Keratinocyte (primary cell): ENCODE measurements around the gene TWIST1. TPM values are rescaled to one million over a fixed set of nuclear protein-coding genes. Genes with fewer than 3 reads are reported as not detected.

Experiments used
- DNase-seq: peaks from one replicate; pipeline ENCODE4 v3.0.0-alpha.2; 2011; ENCODE audit warnings: low read depth, missing footprints, low spot score
- FAIRE-seq: peaks from 2 replicates; lab custom pipeline; 2011; peaks lifted over from hg19 to GRCh38; lab: Jason Lieb, UNC
- H2AFZ ChIP-seq: 2 replicates; pipeline ENCODE4 v1.6.0; 2012; ENCODE audit warnings: low read length, control low read depth, inconsistent platforms; ENCODE audit not compliant: control insufficient read depth
- H3K27ac ChIP-seq: 2 replicates; pipeline ENCODE4 v1.5.1; 2011; ENCODE audit warnings: low read length; ENCODE audit not compliant: control insufficient read depth, insufficient read depth
- H3K27me3 ChIP-seq: 3 replicates; pipeline ENCODE4 v1.6.0; 2011; ENCODE audit warnings: low read length; ENCODE audit not compliant: control insufficient read depth, insufficient read depth; ENCODE audit errors: extremely low read depth
- H3K36me3 ChIP-seq, 2 experiments: 2 replicates in 1 of 2; 3 replicates in 1 of 2; pipeline ENCODE4 v1.5.1; 2011; ENCODE audit warnings: low read length in 2 of 2, mild to moderate bottlenecking in 1 of 2; ENCODE audit not compliant: control insufficient read depth in 2 of 2, insufficient read depth in 2 of 2; ENCODE audit errors: extremely low read depth in 1 of 2
- H3K4me1 ChIP-seq: 3 replicates; pipeline ENCODE4 v1.5.1; 2011; ENCODE audit warnings: low read length; ENCODE audit not compliant: control insufficient read depth, insufficient read depth; ENCODE audit errors: extremely low read depth
- H3K4me2 ChIP-seq: 3 replicates; pipeline ENCODE4 v1.6.0; 2011; ENCODE audit warnings: low read depth, low read length; ENCODE audit not compliant: control insufficient read depth, insufficient read depth; ENCODE audit errors: extremely low read depth
- H3K4me3 ChIP-seq, 3 experiments: fragments of 200-600 bp in 1 of 3; sonication (generic) in 1 of 3; 2 replicates in 2 of 3; 3 replicates in 1 of 3; pipeline ENCODE4 v1.5.1; 2011 to 2016; ENCODE audit warnings: low read length in 3 of 3, mild to moderate bottlenecking in 3 of 3, control low read depth in 2 of 3, inconsistent platforms in 1 of 3, low read depth in 1 of 3, mixed read lengths in 1 of 3, mixed run types in 1 of 3, moderate library complexity in 1 of 3; ENCODE audit not compliant: control insufficient read depth in 2 of 3, insufficient read depth in 2 of 3; ENCODE audit errors: extremely low read depth in 1 of 3
- H3K79me2 ChIP-seq: 2 replicates; pipeline ENCODE4 v1.6.0; 2012; ENCODE audit warnings: low read length; ENCODE audit not compliant: control insufficient read depth, insufficient read depth
- H3K9ac ChIP-seq: 3 replicates; pipeline ENCODE4 v1.6.0; 2011; ENCODE audit warnings: low read length; ENCODE audit not compliant: control insufficient read depth, insufficient read depth; ENCODE audit errors: extremely low read depth
- H3K9me1 ChIP-seq: 3 replicates; pipeline ENCODE4 v1.6.0; 2011; ENCODE audit warnings: low read length; ENCODE audit not compliant: control insufficient read depth, insufficient read depth; ENCODE audit errors: extremely low read depth
- H3K9me3 ChIP-seq: 2 replicates; pipeline ENCODE4 v1.5.1; 2012; ENCODE audit warnings: low read depth, low read length; ENCODE audit not compliant: control insufficient read depth
- H4K20me1 ChIP-seq: 3 replicates; pipeline ENCODE4 v1.6.0; 2011; ENCODE audit warnings: low read length; ENCODE audit not compliant: control insufficient read depth, insufficient read depth; ENCODE audit errors: extremely low read depth
- EZH2 ChIP-seq: IDR thresholded peaks from one replicate; pipeline ENCODE4 v1.6.1; 2012; ENCODE audit warnings: inconsistent platforms, mild to moderate bottlenecking, low read length, moderate library complexity
- dilution Hi-C: fragments of 300-500 bp; cut with MboI; formaldehyde crosslinking; loops from one replicate; pipeline ENCODE4 v1.7.0; 2020; ENCODE audit warnings: low sequenced_read_pairs; ENCODE audit not compliant: extremely low pct_ligation_motif_present
- polyA plus RNA-seq, 5 experiments: library from polyadenylated mRNA; depleted of rRNA in 3 of 5; stranded (reverse) in 3 of 5; stranded (forward) in 1 of 5; unstranded in 1 of 5; fragments of >200 nt; gene quantifications; 1 replicate in 1 of 5; 2 replicates in 3 of 5; 3 replicates in 1 of 5; pipeline versions ENCODE4 v1.2.1 to v1.2.3, GENCODE V29; 2011 to 2012; ENCODE audit warnings: missing spikeins in 2 of 5, low read depth in 1 of 5, low replicate concordance in 1 of 5
- TF ChIP-seq, protein P1 (sequence below), 3 experiments: IDR thresholded peaks in 1 of 3; conservative IDR thresholded peaks in 1 of 3; optimal IDR thresholded peaks in 1 of 3; 2 replicates in 2 of 3; 3 replicates in 1 of 3; pipeline versions ENCODE3 to v1.5.1; 2011; ENCODE audit warnings: low read length in 3 of 3, mild to moderate bottlenecking in 3 of 3, moderate library complexity in 2 of 3, control low read depth in 1 of 3, inconsistent platforms in 1 of 3; ENCODE audit not compliant: insufficient read depth in 2 of 3; ENCODE audit errors: extremely low read depth in 1 of 3

Gene TWIST1
- polyA plus RNA-seq, 1 donor (not counting 4 experiments of a cell fraction or from before 2014, with no cell fraction given), result 1.5 TPM

DNA sequence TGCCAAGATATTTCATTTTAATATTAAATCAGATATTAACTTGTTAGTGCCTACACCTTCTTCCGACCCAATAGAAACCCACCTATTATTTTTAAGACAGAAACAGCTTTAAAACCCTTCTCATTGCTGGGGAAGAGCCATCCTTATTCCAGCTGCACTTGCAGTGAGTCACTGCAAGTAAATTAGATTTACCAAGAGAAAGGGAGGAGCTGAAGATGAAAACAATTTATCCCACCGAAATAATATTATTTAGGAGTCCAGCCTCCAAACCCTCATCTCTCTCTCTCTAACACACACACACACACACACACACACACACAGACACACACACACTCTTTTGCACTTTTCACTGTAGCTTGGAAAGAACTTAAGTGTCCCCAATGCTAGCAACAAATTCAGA, 26.9 kb downstream of the TWIST1 start:
- no peak for DNase-seq
- no peak overlapping the region for H3K9ac ChIP-seq
- H3K4me3 ChIP-seq, result no peak overlapping the region
- TF ChIP-seq EZH2, result no peak
- TF ChIP-seq, protein P1, sequence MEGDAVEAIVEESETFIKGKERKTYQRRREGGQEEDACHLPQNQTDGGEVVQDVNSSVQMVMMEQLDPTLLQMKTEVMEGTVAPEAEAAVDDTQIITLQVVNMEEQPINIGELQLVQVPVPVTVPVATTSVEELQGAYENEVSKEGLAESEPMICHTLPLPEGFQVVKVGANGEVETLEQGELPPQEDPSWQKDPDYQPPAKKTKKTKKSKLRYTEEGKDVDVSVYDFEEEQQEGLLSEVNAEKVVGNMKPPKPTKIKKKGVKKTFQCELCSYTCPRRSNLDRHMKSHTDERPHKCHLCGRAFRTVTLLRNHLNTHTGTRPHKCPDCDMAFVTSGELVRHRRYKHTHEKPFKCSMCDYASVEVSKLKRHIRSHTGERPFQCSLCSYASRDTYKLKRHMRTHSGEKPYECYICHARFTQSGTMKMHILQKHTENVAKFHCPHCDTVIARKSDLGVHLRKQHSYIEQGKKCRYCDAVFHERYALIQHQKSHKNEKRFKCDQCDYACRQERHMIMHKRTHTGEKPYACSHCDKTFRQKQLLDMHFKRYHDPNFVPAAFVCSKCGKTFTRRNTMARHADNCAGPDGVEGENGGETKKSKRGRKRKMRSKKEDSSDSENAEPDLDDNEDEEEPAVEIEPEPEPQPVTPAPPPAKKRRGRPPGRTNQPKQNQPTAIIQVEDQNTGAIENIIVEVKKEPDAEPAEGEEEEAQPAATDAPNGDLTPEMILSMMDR (optimal IDR thresholded peaks at IDR 0.05 in 1 of 3, IDR thresholded peaks at IDR 0.05 in 1 of 3, conservative IDR thresholded peaks at IDR 0.05 in 1 of 3; ENCODE audit: extremely low read depth in 1 of 3, insufficient read depth in 2 of 3, low read length in 3 of 3), result no peak
- H3K4me1 ChIP-seq, result no peaks in the 10 kb centered on the region
- no peaks in the 10 kb centered on the region for H3K79me2 ChIP-seq
- dilution Hi-C loops, result no loop called here
- no peak overlapping the region for H2AFZ ChIP-seq
- H3K9me1 ChIP-seq, result no peaks in the 10 kb centered on the region
- H3K9me3 ChIP-seq, result no peaks in the 10 kb centered on the region
- no peaks in the 10 kb centered on the region for H4K20me1 ChIP-seq
- no peak overlapping the region for H3K27ac ChIP-seq
- H3K27me3 ChIP-seq, result no peaks in the 10 kb centered on the region
- no peak for FAIRE-seq
- H3K36me3 ChIP-seq, result no peaks in the 10 kb centered on the region
- no peak overlapping the region for H3K4me2 ChIP-seq

DNA sequence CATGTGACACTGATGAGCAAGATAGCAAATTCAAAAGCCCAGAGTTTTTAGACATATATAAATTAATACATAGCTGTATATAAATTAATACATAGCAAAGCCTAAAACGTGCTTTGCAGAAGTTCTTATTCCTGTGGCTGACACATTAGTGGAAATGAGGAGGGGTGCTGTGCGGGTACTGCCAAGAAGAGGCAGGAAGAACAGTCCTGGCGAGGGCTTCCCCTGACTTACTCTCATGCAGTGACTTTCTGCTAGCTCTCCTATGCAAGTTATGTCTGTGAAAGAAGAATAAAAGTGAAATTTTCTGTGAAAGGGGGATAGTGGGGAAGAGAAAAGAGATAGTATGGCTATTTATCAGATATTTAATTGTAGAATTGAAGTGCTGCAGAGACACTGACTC, 27.6 kb downstream of the TWIST1 start:
- Histone ChIP-seq H3K9ac (no peak overlapping the region), H3K79me2 (no peaks in the 10 kb centered on the region), H3K4me3 (no peak overlapping the region), H3K4me2 (no peak overlapping the region), H3K9me3 (no peaks in the 10 kb centered on the region), H3K36me3 (no peaks in the 10 kb centered on the region), H4K20me1 (no peaks in the 10 kb centered on the region), H3K27me3 (no peaks in the 10 kb centered on the region), H3K9me1 (no peaks in the 10 kb centered on the region), H3K27ac (no peak overlapping the region), H3K4me1 (no peaks in the 10 kb centered on the region), H2AFZ (no peak overlapping the region)
- TF ChIP-seq, protein P1 (optimal IDR thresholded peaks at IDR 0.05 in 1 of 3, IDR thresholded peaks at IDR 0.05 in 1 of 3, conservative IDR thresholded peaks at IDR 0.05 in 1 of 3; ENCODE audit: extremely low read depth in 1 of 3, insufficient read depth in 2 of 3, low read length in 3 of 3), result no peak
- TF ChIP-seq EZH2, result no peak
- DNase-seq (no peak), FAIRE-seq (no peak)
- dilution Hi-C loops, result no loop called here
